Prostate gland (tissue), 2 donors: Measurements from ENCODE around the gene SSR1. TPM values are rescaled to one million over a fixed set of nuclear protein-coding genes. Genes with fewer than 3 reads are reported as not detected.
"Not testable (repeated sequence)": the region's sequence is repeated elsewhere in the genome, so short reads cannot be mapped to it uniquely, and the experiment has no call there.

Source experiments
- DNase-seq: peaks from one replicate; pipeline ENCODE4 v3.0.0-alpha.2; 2019; ENCODE audit warnings: low spot score
- H3K27ac ChIP-seq, 2 donors: fragments of 200-600 bp; sonication (generic); 2 replicates each; pipeline ENCODE4 v1.5.1; 2017 to 2019
- H3K27me3 ChIP-seq: fragments of 200-600 bp; sonication (generic); replicated peaks from 2 replicates; pipeline ENCODE4 v1.5.1; 2019; ENCODE audit not compliant: insufficient read depth
- H3K36me3 ChIP-seq, 2 donors: fragments of 200-600 bp; sonication (generic); 1 replicate in 1 of 2; 2 replicates in 1 of 2; pipeline versions ENCODE4 v1.5.1 to v1.8.1; 2017 to 2019
- H3K4me1 ChIP-seq: fragments of 200-600 bp; sonication (generic); replicated peaks from 2 replicates; pipeline ENCODE4 v1.5.1; 2019
- H3K4me3 ChIP-seq, 2 donors: fragments of 200-600 bp; sonication (generic); 2 replicates each; pipeline ENCODE4 v1.5.1; 2017 to 2019
- H3K9me3 ChIP-seq: fragments of 200-600 bp; sonication (generic); 2 replicates; pipeline ENCODE4 v1.5.1; 2017
- CTCF ChIP-seq, 4 experiments: fragments of 200-600 bp in 2 of 4; fragments of 450-650 bp in 2 of 4; sonication (generic) in 2 of 4; IDR thresholded peaks; 1 replicate in 3 of 4; 2 replicates in 1 of 4; pipeline ENCODE4 v1.5.1; 2016 to 2019; ENCODE audit warnings: antibody characterized with exemption in 4 of 4, mild to moderate bottlenecking in 2 of 4, moderate library complexity in 2 of 4
- POLR2A ChIP-seq: fragments of 450-650 bp; IDR thresholded peaks from one replicate; pipeline ENCODE4 v1.6.1; 2016; ENCODE audit warnings: antibody characterized with exemption, mild to moderate bottlenecking
- POLR2AphosphoS5 ChIP-seq: sonication (generic); formaldehyde crosslinking; IDR thresholded peaks from one replicate; pipeline ENCODE4 v1.6.1; 2017; ENCODE audit warnings: antibody characterized with exemption
- WGBS: methylation state at CpG from one replicate; pipeline ENCODE4 v1.1.5; 2018; 5-methylcytosine and 5-hydroxymethylcytosine counted together
- intact Hi-C: fragments of 100-400 bp; cut with DNase I; formaldehyde crosslinking; loops from one replicate; pipeline ENCODE4 v1.14.2; 2022
- total RNA-seq, 2 donors: library from RNA; depleted of rRNA; stranded (reverse); fragments of >200 nt; gene quantifications; one replicate each; pipeline ENCODE4 v1.1.0, GENCODE V29; 2016

SSR1 gene
- total RNA-seq, 2 donors from 2014 or later, result 34.3 to 89.5 TPM

- no peak for DNase-seq
- no peaks in the 10 kb centered on the region for H3K36me3 ChIP-seq
- H3K4me1 ChIP-seq, result no peaks in the 10 kb centered on the region
- 79% methylated on average over 7 of the region's 7 CpGs for WGBS
- no peak overlapping the region for H3K4me3 ChIP-seq
- TF ChIP-seq CTCF (IDR thresholded peaks at IDR 0.05) (no peak), POLR2AphosphoS5 (no peak), POLR2A (no peak)
- intact Hi-C loops, result no loop called here
- no peaks in the 10 kb centered on the region for H3K27me3 ChIP-seq
- H3K9me3 ChIP-seq, result no peaks in the 10 kb centered on the region
- no peak overlapping the region for H3K27ac ChIP-seq
Measured at GRCh38 chr6:7324520-7324919, 11.5 kb upstream of the SSR1 start.

- Histone ChIP-seq H3K4me1 (no peaks in the 10 kb centered on the region), H3K27ac (no peak overlapping the region), H3K9me3 (no peaks in the 10 kb centered on the region), H3K27me3 (no peaks in the 10 kb centered on the region), H3K36me3 (no peaks in the 10 kb centered on the region), H3K4me3 (no peak overlapping the region)
- TF ChIP-seq POLR2AphosphoS5 (no peak), CTCF (IDR thresholded peaks at IDR 0.05) (no peak), POLR2A (no peak)
- intact Hi-C loops, result no loop called here
- DNase-seq, result no peak
Measured at GRCh38 chr6:7323074-7323473, 10.1 kb upstream of the SSR1 start.

- intact Hi-C loops, H3K4me1 ChIP-seq, H3K36me3 ChIP-seq, H3K9me3 ChIP-seq, DNase-seq, H3K27ac ChIP-seq, H3K4me3 ChIP-seq, H3K27me3 ChIP-seq: not testable (repeated sequence)
- 82% methylated on average over 6 of the region's 6 CpGs for WGBS
Measured at GRCh38 chr6:7321866-7322265, 8.9 kb upstream of the SSR1 start.

GRCh38 chr6:7319406-7319805 is 6.4 kb upstream of the SSR1 start:
- H3K27ac ChIP-seq, H3K4me1 ChIP-seq, H3K27me3 ChIP-seq, intact Hi-C loops, H3K9me3 ChIP-seq, H3K36me3 ChIP-seq, H3K4me3 ChIP-seq, DNase-seq: not testable (repeated sequence)
- 88% methylated on average over 2 of the region's 2 CpGs for WGBS

GRCh38 chr6:7317538-7317937 is 4.5 kb upstream of the SSR1 start:
- Histone ChIP-seq H3K27ac (no peak overlapping the region), H3K9me3 (no peaks in the 10 kb centered on the region), H3K4me3 (no peak overlapping the region), H3K4me1 (no peaks in the 10 kb centered on the region), H3K36me3 (no peaks in the 10 kb centered on the region), H3K27me3 (no peaks in the 10 kb centered on the region)
- TF ChIP-seq CTCF (IDR thresholded peaks at IDR 0.05) (no peak), POLR2A (no peak), POLR2AphosphoS5 (no peak)
- intact Hi-C loops, result no loop called here
- 81% methylated on average over 9 of the region's 9 CpGs for WGBS
- no peak for DNase-seq

- TF ChIP-seq POLR2A (no peak), CTCF (IDR thresholded peaks at IDR 0.05) (no peak), POLR2AphosphoS5 (no peak)
- intact Hi-C loops, result no loop called here
- no peak for DNase-seq
- Histone ChIP-seq H3K27me3 (no peaks in the 10 kb centered on the region), H3K4me1 (no peaks in the 10 kb centered on the region), H3K27ac (no peak overlapping the region), H3K36me3 (no peaks in the 10 kb centered on the region), H3K4me3 (no peak overlapping the region), H3K9me3 (no peaks in the 10 kb centered on the region)
- 94% methylated on average over 36 of the region's 41 CpGs for WGBS
Measured at GRCh38 chr6:7316658-7317533, 3.9 kb upstream of the SSR1 start.
